Jurkat, Clone E6-1 (cell line): ENCODE results near the gene OR7A5. TPM values are rescaled to one million over a fixed set of nuclear protein-coding genes. Genes with fewer than 3 reads are reported as not detected.

ENCODE experiments used
- DNase-seq: peaks from one replicate; pipeline ENCODE4 v3.0.0-alpha.2; 2011; ENCODE audit warnings: low read depth, low spot score
- H3K4me3 ChIP-seq: 2 replicates; pipeline ENCODE4 v1.5.1; 2011; ENCODE audit warnings: mild to moderate bottlenecking, low read length, control low read depth, moderate library complexity
- polyA plus RNA-seq: library from polyadenylated mRNA; unstranded; fragments of >200 nt; gene quantifications from one replicate; pipeline ENCODE4 v1.2.1, GENCODE V29; 2012; ENCODE audit warnings: missing spikeins; ENCODE audit not compliant: insufficient read length, insufficient read depth

OR7A5 gene
- polyA plus RNA-seq: not detected

DNA sequence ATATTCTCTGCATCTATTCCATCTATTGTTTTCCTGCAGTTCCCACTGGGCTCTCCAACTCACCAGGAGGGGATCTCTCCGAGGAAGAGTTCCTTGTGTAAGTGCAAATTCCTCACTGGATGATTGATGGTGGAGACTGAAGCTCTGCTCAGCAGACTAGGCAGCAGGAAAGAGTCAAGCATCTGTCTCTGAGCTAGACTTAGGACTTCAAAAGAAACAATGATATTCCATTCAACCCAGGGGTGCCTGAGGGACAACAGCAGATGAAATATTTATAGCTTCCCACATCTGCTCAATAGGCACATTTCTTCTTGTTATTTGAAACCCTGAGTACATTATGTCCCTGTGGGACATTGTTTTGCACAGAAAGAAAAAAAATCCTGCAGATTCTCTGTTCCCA lies at the start of gene OR7A5, which contains the start of gene OR7C1:
TSS of gene OR7A5 (minus strand) at position 175 of the 400 bp plus-strand sequence. CDS start 6,944 bp downstream, outside the sequence.
TSS of gene OR7C1 (minus strand) at position 175 of the 400 bp plus-strand sequence. CDS start 35,049 bp downstream, outside the sequence.
- no peak within 1 kb of the TSS for H3K4me3 ChIP-seq
- DNase-seq: no peak

DNA sequence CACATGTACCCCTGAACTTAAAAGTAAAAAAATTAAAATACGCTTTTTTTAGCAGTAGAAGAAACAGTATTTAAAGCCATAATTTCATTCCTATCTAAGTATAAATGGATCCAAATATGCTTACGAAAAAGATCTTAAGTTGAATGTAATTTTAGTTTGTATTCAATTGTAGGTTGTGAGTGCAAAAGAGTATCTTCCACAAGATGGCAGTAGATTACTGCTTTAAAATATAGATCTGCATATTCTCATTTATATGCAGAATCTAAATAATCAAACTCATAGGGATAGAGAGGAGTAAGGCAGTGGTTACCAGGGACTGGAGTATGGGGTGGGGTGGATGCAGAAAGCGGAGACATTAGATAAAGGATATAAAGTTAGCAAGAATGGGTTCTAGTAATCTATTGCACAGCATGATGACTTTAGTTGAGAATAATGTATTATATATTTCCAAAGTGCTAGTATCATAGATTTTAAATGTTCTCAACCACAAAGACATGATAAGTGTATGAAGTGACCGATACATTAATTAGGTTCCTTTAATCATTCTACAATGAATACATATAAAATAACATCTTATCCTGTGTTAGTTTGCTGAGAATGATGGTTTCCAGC lies 36.7 kb upstream of the OR7A5 start:
- DNase-seq: peak; percentile 20
- no peak overlapping the region for H3K4me3 ChIP-seq

DNA sequence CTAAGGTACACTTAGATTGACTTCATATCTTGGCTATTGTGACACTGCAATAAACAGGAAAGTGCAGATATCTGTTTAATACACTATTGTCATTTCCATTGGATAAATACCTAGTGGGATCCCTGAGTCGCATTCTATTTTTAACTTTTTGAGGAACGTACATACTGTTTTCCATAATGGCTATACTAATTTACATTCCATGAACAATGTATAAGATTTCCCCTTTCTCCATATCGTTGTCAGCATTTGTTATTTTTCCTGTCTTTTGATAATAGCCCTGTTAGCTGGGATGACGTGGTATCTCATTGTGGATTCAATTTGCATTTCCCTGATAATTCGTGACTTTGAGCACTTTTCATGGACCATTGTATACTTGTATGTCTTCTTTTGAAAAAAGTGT lies 33.5 kb upstream of the OR7A5 start:
- no peak overlapping the region for H3K4me3 ChIP-seq

DNA sequence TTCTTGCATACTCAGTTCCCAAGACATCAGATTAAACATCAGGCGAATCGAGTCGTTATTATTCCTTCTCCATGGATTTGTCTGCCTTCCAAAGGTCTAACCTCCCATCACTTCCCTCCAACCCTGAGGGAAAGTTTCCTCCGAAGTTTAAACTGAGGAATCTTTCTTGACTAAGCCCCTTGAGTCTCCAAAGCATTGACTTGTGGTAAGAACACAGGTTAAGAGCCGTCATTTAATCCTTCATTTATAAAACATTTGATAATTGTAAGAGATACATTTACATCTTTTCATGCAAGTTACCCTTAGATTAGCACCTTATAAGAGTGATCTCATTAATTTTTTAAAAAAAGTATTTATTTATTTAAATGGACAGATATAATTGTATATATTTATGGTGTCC lies 13.8 kb upstream of the OR7A5 start, which contains the start of gene OR7A10:
TSS of gene OR7A10 (minus strand) at position 101 of the 400 bp plus-strand sequence. CDS start 7,045 bp downstream, outside the sequence.
- no peak for DNase-seq

More for the DNA sequence above, 33.5 kb upstream of the OR7A5 start:
- DNase-seq: no peak

DNA sequence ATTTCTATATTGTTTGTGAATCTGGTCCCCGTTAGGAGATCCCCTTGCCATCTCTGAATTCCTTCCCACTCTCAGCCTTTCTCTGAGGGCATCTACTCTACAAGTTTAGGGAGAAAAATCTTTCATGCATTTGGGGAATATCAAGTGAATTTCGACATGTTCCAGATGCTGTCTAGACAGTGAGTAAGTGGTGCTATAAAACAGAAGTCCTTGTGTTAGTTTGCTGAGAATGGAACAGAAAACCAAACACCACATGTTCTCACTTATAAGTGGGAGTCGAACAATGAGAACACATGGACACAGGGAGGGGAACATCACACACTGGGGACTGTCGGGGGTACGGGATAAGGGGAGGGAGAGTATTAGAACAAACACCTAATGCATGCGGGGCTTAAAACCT lies 8.6 kb upstream of the OR7A5 start:
- H3K4me3 ChIP-seq: no peak overlapping the region

More for the DNA sequence above, 13.8 kb upstream of the OR7A5 start, which contains the start of gene OR7A10:
- H3K4me3 ChIP-seq: no peak within 1 kb of the TSS

DNA sequence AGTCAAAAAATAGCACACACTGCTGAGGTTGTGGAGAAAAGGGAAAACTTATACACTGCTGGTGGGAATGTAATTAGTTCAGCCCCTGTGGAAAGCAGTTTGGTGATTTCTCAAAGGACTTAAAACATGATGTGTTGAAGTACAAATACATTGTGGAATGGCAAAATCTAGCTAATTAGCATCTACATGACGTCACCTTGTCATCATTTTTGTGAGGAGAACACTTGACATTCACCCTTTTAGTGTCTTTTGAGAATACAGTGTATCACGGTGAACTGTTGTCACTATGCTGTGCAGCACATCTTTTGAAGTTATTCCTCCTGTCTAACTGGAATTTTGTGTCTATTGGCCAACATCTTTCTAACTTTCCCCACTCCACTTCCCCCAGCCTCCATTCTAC lies 8.2 kb upstream of the OR7A5 start:
- no peak overlapping the region for H3K4me3 ChIP-seq
- DNase-seq: no peak

More for the DNA sequence above, 8.6 kb upstream of the OR7A5 start:
- DNase-seq: no peak

DNA sequence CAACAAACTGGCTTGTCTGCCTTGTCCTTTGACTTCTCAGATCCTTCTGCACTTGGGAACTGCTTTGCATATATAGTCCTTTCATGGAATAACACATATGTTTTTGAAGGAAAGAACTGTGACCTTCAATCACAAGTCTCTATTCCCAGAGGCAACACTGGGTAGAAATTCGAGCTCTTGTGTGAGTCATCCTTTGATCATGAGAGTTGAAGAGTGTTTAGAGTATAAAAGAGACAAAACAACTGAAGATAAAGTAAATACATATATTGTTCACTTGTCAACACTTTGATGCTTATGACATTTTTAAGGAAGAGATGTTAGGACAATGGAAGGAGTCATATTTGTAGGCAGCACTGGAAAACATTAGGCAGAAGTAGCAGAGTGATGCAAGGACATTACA lies 5.2 kb upstream of the OR7A5 start:
- DNase-seq: no peak
- H3K4me3 ChIP-seq: no peak overlapping the region

DNA sequence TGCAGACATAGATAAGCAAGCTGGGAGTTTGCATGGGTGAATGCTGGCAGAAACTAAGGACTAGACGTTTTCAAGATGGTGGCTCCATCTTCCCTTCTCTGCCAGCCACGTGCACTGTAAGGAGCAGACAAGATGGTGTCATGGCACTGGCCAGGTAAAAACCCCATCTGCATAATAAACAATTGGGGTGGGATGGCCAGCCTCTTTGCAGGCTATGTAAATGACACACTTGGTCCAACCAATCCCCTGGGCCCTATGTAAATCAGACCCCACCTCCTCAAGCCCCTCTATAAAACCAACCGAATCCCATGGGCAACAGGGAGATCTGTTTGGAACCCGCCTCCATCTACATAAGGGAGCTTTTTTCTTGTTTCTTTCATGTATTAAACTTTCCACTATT lies 2.4 kb upstream of the OR7A5 start:
- DNase-seq: no peak
- H3K4me3 ChIP-seq: no peak overlapping the region

DNA sequence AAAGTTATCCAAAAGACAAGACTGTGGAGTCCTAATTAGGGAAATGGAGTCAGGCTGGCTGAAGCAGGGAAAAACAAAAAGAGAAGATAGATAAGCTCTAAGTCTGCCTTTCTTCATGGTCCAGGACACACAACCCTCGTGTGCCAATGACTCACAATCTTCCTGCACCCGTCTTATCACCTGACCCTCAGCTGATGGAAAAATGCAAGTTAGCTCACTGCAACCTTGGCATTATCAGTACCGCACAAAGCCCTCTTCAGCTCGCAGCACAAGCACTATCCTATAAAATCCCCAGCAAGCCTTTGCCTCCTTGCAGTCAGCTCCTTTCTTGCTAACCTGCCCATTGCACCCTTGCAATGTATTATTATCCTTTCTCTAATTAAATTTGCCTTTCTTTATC lies 4.3 kb downstream of the OR7A5 start:
- no peak for DNase-seq
- H3K4me3 ChIP-seq: no peak overlapping the region

DNA sequence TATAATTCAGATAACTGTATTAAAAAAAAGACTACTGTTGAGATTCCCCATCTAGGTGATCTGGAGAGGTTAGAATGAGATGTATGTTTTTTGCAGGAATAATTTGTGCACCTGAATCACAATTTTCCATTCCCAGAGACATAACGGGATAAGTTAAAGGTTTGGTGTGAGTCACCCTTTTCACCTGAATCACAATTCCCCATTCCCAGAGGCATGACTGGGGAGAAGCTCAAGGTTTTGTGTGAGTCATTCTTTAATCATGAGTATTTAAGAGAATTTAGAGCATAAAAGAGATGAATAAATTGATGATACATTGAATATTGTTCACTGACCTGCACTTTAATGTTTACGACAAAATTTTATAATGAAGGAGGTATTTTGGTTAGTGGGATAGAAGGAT lies 9.0 kb downstream of the OR7A5 start:
- no peak overlapping the region for H3K4me3 ChIP-seq
- DNase-seq: no peak

DNA sequence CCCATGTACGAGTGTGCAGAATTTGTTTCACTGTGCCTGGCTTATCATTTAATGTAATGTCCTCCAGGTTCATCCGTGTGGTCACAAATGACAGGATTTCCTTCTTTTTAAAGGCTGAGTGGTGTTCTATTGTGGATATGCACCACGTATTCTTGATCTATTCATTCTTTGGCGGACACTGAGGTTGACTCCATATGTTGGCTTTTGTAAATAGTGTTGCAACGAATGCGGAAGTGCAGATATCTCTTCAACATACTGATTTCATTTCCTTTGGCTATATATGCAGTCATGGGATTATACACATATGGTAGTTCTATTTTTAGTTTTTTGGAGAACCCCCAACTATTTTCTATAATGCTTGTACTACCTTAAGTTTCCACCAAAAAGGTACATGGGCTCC lies 13.0 kb downstream of the OR7A5 start:
- DNase-seq: no peak
- H3K4me3 ChIP-seq: no peak overlapping the region

DNA sequence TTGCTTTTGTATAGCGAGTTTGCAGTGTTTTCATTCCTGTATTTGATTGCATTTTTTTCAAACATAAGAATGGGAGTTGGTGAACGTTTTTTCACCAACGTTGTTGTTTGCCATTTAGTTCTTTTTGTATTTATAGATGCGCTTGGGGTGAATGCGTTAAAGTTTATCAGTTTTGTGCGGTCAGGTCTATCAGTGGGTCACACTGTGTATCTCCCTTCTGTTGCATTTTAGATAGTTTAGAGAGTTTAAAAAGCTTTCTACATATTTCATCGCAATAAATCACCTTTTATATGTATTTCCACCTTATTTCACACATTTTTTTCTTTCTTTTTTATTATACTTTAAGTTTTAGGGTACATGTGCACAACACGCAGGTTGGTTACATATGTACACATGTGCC lies 16.4 kb downstream of the OR7A5 start:
- no peak overlapping the region for H3K4me3 ChIP-seq
- DNase-seq: no peak

DNA sequence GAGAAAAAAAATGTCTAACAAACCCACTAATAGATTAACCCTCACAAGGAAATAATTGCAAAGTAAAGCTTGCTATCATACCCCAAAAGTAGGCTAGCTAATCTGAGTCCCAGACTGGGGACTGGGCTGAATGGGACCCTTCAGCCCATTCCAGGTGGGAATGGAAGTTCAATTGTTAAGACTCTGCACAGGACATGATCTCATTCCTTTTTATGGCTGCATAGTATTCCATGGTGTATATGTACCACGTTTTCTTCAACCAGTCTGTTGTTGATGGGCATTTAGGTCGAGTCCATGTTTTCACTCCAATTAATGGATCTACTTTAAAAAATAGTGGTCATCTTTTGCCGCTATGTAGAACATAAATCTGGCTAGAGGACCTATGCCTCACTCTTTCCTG lies 17.9 kb downstream of the OR7A5 start:
- DNase-seq: no peak

DNA sequence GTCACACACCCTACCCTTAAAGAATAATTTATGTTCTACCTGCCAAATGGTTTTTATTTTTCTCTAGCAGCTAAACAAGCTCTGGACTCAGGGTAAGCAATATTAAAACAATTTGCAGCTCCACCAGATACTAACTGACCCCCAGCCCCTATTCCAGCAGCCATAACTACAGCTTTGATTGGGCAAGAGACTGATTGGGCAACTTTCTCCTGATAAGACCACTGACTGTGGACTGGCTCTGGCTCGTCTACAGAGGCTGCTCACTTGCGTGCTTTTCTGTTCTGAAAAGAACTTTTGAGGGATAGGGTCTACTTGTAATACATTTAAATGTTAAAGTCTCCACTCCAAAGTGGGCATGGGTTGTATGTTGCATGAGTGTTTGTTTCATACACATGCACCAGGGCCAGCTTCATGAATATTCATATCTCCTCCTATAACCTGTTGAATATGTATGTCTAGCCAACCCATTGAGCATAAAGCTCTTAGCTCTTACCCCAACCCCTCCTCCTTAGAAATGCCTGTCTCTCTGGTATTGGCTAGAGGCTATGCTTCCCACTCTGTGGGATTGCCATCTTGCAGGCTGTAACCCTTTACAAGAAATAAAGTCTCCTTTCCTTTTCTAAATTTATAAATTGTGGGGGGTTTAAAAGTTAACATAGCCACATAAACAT lies 19.9 kb downstream of the OR7A5 start:
- no peak overlapping the region for H3K4me3 ChIP-seq
- DNase-seq: no peak

More for the DNA sequence above, 17.9 kb downstream of the OR7A5 start:
- no peak overlapping the region for H3K4me3 ChIP-seq

DNA sequence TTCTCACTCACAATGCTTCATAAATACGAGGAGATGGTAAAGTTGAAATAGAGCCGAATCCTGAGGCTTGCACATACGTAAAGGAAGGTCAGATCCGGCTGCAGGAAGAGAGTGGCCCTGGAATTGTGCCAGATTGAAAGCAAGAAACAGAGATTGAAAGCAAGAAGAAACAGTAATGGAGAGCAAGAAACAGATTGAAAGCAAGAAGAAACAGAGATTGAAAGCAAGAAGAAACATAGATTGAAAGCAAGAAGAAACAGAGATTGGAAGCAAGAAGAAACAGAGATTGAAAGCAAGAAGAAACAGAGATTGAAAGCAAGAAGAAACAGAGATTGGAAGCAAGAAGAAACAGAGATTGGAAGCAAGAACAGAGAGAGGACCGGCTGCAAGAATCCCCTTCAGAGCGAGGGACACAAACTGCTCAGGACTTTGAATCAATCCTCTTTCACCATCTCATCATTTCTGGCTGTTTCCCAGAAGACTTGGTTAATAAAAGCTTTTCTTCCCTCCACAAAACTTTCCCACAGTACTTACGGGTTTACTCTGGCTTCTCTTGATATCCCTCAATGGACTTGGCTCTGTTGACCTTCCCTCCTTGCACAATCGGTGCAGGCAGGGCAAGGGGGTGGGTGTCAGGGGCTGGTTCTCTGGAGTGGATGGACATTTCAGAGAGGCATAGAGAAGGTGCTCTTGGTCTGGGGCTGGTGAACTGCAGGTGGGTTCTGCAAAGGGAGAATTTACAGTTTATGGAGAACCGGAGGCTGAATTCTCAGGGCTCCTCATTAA lies 25.5 kb downstream of the OR7A5 start:
- no peak overlapping the region for H3K4me3 ChIP-seq
- DNase-seq: no peak

DNA sequence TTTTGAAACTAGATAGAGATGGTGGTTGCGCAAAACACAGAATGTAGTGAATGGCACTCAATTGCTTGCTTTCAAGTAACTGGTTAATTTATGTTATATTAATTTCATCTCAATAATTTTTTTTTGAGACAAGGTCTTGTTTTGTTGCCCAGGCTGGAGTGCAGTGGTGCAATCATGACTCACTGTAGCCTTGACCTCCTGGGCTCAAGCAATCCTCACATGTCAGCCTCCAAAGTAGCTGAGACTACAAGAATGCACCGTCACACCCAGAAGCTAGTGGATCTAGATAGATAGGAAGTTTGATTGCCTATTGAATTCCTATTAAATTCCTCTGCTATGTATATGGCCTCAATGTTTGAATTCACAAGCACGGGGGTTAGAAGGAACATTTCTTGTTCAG lies 30.2 kb downstream of the OR7A5 start:
- H3K4me3 ChIP-seq: no peak overlapping the region
- no peak for DNase-seq

DNA sequence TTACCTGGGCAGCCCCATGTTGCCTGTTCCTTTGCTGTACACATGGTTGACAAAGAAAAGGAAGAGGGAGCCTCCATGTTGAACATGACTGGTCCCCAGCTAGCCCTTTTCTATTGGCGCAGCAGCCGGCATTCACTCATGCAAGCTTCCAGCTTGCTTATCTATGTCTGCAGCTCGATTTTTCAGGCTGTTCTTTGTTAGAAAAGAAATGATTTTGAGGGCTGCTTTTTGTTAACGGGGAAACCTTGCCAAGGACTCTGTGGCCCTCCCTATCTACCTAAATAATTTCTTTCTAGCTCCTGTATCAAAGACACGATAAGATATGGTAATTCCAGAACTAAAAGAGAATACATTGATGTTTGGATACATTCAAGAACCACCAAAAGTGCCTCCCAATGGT lies 36.2 kb downstream of the OR7A5 start:
- no peak overlapping the region for H3K4me3 ChIP-seq

DNA sequence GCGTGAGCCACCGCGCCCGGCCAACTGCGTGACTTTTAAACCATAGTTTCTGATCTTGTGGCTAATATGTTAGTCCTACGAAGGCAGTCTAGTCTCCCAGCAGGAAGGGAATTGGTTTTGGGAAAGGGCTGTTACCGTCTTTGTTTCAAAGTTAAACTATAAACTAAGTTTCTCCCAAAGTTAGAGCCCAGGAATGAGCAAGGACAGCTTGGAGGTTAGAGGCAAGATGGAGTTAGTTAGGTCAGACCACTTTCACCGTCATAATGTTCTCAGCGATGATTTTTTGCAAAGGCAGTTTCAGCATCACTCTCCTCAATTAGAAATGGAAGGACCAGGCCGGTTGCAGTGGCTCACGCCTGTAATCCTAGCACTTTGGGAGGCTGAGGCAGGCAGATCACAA lies 39.0 kb downstream of the OR7A5 start:
- no peak for DNase-seq
- H3K4me3 ChIP-seq: no peak overlapping the region

More for the DNA sequence above, 36.2 kb downstream of the OR7A5 start:
- no peak for DNase-seq

DNA sequence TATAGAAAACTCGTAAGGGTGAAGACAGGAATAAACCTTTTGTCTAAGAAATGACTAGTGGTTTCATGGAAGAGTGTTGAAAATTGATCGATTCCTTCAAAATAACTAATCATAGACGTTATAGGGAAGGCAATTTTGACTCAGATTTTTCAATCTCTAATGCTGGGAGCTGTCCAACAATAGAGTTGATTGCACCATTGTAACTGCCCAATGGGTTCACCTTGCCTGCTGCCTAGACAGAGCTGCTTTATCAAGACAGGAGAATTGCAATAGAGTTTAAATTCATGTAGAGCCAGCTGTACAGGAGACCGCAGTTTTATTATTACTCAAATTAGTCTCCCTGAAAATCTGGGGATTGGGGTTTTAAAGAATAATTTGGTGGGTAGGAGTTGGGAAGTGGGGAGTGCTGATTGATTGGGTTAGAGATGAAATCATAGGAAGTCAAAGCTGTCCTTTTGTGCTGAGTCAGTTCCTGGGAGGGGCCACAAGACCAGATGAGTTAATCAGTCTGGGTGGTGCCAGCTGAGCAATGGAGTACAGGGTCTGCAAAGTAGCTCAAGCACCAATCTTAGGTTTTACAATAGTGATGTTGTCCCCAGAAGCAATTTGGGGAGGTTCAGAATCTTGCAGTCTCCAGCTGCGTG lies 39.8 kb downstream of the OR7A5 start:
- no peak for DNase-seq
- no peak overlapping the region for H3K4me3 ChIP-seq
